Nephron (organoid): Measurements from ENCODE around the gene PFKP.

Experiments
- H3K27ac Mint-ChIP-seq, 3 experiments: 2 replicates each; pipeline ENCODE4 v1.8.0; 2020; ENCODE audit warnings: mixed read lengths in 3 of 3, mild to moderate bottlenecking in 2 of 3, moderate library complexity in 1 of 3
- H3K27me3 Mint-ChIP-seq: 2 replicates; pipeline ENCODE4 v1.8.0; 2021; ENCODE audit warnings: low read depth, mild to moderate bottlenecking, moderate library complexity, mixed read lengths
- H3K36me3 Mint-ChIP-seq: 2 replicates; pipeline ENCODE4 v1.8.0; 2020; ENCODE audit warnings: low read depth, mixed read lengths
- H3K4me1 Mint-ChIP-seq: 2 replicates; pipeline ENCODE4 v1.8.0; 2020; ENCODE audit warnings: mixed read lengths
- H3K4me3 Mint-ChIP-seq, 3 experiments: 2 replicates each; pipeline ENCODE4 v1.8.0; 2020; ENCODE audit warnings: mild to moderate bottlenecking in 3 of 3, mixed read lengths in 3 of 3, moderate library complexity in 2 of 3
- H3K9me3 Mint-ChIP-seq: 2 replicates; pipeline ENCODE4 v1.8.0; 2020; ENCODE audit warnings: mixed read lengths
- CTCF ChIP-seq, 3 experiments: fragments of 200-600 bp; sonication (generic); IDR thresholded peaks; one replicate each; pipeline ENCODE4 v1.5.0; 2021; ENCODE audit warnings: antibody characterized with exemption in 3 of 3; ENCODE audit not compliant: unreplicated experiment in 3 of 3

Gene PFKP

GRCh38 chr10:3119796-3120459 is 52.6 kb downstream of the PFKP start:
- Mint-ChIP-seq H3K9me3 (no peaks in the 10 kb centered on the region), H3K27me3 (peaks cover 3% of the 10 kb centered on the region)
- peak; percentile 19 to 42 (median 34) for TF ChIP-seq CTCF (IDR thresholded peaks at IDR 0.05; ENCODE audit: unreplicated experiment in 3 of 3)

GRCh38 chr10:3122034-3122433 is 54.7 kb downstream of the PFKP start:
- no peak overlapping the region for H3K27ac Mint-ChIP-seq
- no peaks in the 10 kb centered on the region for H3K9me3 Mint-ChIP-seq
- peaks cover 10% of the 10 kb centered on the region for H3K36me3 Mint-ChIP-seq
- peaks cover 3% of the 10 kb centered on the region for H3K27me3 Mint-ChIP-seq
- H3K4me1 Mint-ChIP-seq, result peaks cover 4% of the 10 kb centered on the region
- no peak overlapping the region for H3K4me3 Mint-ChIP-seq
- no peak for TF ChIP-seq CTCF (IDR thresholded peaks at IDR 0.05; ENCODE audit: unreplicated experiment in 3 of 3)

More at GRCh38 chr10:3119796-3120459, 52.6 kb downstream of the PFKP start:
- H3K4me3 Mint-ChIP-seq, result no peak overlapping the region
- H3K4me1 Mint-ChIP-seq, result no peaks in the 10 kb centered on the region
- no peak overlapping the region for H3K27ac Mint-ChIP-seq
- peaks cover 15% of the 10 kb centered on the region for H3K36me3 Mint-ChIP-seq

- H3K36me3 Mint-ChIP-seq, result peaks cover 10% of the 10 kb centered on the region
- H3K9me3 Mint-ChIP-seq, result no peaks in the 10 kb centered on the region
- H3K4me3 Mint-ChIP-seq, result no peak overlapping the region
- peaks cover 3% of the 10 kb centered on the region for H3K27me3 Mint-ChIP-seq
- H3K27ac Mint-ChIP-seq, result no peak overlapping the region
- TF ChIP-seq CTCF (IDR thresholded peaks at IDR 0.05; ENCODE audit: unreplicated experiment in 3 of 3), result no peak
- H3K4me1 Mint-ChIP-seq, result peaks cover 6% of the 10 kb centered on the region
These were observed 55.3 kb downstream of the PFKP start for GRCh38 chr10:3122486-3123205.

- peaks cover 6% of the 10 kb centered on the region for H3K4me1 Mint-ChIP-seq
- no peak overlapping the region for H3K4me3 Mint-ChIP-seq
- no peak overlapping the region for H3K27ac Mint-ChIP-seq
- H3K9me3 Mint-ChIP-seq, result no peaks in the 10 kb centered on the region
- peaks cover 5% of the 10 kb centered on the region for H3K27me3 Mint-ChIP-seq
- H3K36me3 Mint-ChIP-seq, result peaks cover 9% of the 10 kb centered on the region
- no peak for TF ChIP-seq CTCF (IDR thresholded peaks at IDR 0.05; ENCODE audit: unreplicated experiment in 3 of 3)
These were observed 56.4 kb downstream of the PFKP start for GRCh38 chr10:3123571-3124411.

- peaks cover 14% of the 10 kb centered on the region for H3K36me3 Mint-ChIP-seq
- no peak overlapping the region for H3K4me3 Mint-ChIP-seq
- H3K27me3 Mint-ChIP-seq, result peaks cover 7% of the 10 kb centered on the region
- H3K9me3 Mint-ChIP-seq, result no peaks in the 10 kb centered on the region
- peaks cover 6% of the 10 kb centered on the region for H3K4me1 Mint-ChIP-seq
- H3K27ac Mint-ChIP-seq, result no peak overlapping the region
- no peak for TF ChIP-seq CTCF (IDR thresholded peaks at IDR 0.05; ENCODE audit: unreplicated experiment in 3 of 3)
These were observed 57.2 kb downstream of the PFKP start for GRCh38 chr10:3124412-3125175.
